GM19455 (cell line): ENCODE data around the gene SSTR4.
"Not testable (repeated sequence)": the region's sequence is repeated elsewhere in the genome, so short reads cannot be mapped to it uniquely, and the experiment has no call there.

Source experiments
- ATAC-seq: cut with Tn5 transposase; IDR thresholded peaks from one replicate; pipeline ENCODE4 v1.9.1; 2021; ENCODE audit not compliant: unreplicated experiment

The SSTR4 gene

DNA sequence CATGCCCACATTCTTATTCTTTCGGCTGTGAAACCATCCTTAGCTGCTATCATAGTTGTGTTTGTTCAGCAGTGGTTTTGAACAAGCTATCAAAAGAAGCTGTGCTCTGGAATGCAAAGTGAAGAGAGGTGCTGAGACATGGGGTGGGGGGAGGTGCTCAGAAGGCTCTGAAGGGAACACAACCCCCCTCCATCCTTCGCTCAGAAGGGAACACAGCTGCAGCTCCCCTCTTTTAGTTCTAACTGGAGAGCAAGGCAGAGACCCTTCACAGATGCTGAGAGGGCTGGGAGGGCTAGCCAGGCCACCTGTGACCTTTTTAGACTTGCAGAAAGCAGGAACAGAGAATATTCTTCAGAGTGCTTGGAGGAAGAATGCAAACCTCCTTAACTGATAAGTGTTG lies 17.6 kb upstream of the SSTR4 start:
- no peak for ATAC-seq

DNA sequence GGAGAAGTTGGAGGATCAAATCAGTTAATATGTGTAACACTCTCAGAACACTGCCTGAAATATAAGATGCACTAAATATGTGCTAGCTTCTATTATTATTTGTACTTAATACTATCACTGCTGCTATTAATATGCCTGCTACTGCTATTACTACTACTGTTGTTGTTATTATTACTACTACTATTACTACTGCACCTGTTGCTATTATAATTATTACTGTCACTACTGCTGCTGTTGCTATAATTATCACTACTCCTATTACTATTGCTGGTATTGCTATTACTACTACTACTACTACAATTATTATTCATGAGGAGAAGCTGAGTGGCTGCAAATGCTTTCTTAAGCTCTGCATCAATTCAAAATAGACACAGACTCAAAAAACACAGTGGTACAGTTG lies 16.7 kb upstream of the SSTR4 start:
- ATAC-seq = no peak

DNA sequence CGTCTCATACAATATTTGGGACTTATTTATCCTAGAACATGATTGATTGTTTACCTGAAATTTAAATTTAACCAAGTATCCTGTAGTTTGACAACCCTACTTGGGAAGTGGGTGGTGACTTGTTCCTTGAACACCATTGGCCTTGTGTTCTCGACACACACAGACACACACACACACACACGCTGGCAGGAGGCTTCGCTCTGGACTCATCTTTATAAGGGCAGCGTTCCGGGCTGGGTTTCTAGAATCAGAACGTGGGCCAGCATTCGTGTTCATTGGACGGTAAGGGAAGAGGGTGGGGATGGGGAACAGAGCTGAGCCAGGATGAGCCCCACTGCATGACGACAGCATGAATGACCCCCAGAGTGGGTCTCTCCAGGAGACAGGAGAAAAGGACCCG lies 16.2 kb upstream of the SSTR4 start:
- ATAC-seq = no peak

DNA sequence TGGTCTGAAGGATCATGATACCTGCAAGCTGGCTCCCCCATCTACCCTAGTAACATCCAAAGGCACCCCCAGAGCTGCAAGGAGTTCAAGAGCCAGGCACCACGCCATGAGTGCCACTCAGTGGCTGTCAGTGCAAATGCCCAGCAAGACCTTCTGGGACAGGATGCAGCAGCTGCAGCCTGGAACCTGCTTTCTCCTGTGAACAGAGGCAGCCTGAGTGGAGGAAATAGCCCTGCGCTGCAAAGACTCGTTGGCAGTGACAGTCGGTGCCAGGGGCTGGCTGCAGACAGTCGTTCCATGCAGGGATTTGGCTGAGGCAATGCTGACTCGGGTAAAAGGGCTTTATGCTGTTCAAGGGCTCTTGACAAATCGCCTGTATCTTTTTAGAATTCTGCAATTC lies 15.7 kb upstream of the SSTR4 start:
- ATAC-seq = no peak

DNA sequence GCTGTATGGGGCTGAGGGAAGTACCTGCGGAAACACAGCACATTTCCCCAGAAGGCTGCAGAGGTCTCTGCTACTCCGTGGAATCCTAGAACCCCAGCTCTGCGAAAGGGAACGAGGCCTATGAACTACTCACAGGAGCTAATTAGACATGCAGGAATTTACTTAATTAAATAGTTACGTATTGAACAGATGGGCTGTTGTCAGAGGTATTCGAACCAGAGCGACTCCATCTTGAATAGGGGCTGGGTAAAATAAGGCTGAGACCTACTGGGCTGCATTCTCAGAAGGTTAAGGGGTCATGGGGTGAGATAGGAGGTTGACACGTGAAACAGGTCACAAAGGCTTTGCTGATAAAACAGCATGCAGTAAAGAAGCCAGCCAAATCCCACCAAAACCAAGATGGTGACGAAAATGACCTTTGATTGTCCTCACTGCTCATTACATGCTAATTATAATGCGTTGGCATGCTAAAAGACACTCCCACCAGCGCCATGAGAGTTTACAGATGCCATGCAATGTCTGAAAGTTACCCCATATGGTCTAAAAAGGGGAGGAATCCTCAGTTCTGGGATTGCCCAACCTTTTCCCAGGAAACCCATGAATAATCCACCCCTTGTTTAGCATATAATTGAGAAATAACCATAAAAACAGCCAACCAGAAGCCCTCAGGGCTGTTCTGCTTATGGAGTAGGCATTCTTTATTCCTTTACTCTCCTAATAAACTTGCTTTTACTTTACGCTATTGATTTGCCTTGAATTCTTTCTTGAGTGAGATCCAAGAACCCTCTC lies 14.7 kb upstream of the SSTR4 start:
- no peak for ATAC-seq

DNA sequence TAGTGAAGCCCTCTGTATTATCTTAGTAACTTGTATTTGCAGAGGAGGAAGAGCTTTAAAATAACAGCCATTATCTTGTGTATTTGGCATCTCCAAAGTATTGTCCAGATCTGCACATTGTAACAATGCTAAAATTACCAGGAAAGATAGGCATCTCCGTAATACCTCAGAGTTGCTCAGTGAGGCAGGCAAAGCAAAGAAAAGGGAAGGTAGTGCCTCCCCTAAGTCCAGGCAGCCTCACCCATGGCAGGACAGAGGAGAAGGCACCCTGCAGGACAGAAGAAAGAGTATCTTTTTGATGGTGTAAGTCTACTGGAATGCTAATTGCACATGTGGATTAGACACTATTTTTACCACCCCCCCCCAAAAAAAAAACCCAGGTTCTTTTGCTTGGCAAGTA lies 13.6 kb upstream of the SSTR4 start:
- no peak for ATAC-seq

DNA sequence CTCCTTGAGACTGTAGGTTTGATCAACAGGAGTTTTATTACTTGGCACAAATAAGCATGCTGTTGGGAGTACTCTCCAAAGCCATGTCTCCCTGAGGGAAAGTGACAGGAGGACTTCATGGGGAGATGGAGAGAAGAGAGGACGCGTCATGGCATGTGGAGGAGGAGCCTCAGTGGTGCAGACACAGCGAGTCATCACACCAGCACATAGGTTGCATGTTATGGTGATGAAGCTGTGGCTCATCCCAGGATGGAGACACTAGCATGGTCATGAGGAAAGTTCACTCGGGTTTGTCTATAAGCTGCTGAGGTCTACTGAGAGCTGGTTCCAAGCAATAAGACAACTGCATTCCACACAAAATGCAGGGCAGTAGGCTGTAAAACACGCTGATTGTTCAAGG lies 13.2 kb upstream of the SSTR4 start:
- ATAC-seq = no peak

DNA sequence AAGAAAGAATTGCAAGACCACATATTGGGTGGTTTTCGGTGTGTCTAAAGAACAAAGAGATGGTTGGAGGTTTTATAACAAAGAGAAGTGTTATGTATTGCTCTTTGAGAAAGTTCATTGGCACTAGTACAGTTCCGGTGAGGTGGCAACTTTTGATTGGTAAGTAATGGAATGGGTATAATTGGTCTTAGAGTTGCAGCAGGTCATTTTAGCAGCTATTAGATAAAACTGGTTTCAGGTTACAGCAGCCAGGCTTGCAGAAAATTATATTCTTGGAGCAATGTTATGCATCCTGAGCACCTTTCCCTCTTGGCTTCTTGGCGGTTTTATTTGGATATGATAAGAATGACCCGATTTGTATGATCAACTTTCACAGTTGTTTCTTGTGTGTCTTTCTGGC lies 12.3 kb upstream of the SSTR4 start:
- no peak for ATAC-seq

DNA sequence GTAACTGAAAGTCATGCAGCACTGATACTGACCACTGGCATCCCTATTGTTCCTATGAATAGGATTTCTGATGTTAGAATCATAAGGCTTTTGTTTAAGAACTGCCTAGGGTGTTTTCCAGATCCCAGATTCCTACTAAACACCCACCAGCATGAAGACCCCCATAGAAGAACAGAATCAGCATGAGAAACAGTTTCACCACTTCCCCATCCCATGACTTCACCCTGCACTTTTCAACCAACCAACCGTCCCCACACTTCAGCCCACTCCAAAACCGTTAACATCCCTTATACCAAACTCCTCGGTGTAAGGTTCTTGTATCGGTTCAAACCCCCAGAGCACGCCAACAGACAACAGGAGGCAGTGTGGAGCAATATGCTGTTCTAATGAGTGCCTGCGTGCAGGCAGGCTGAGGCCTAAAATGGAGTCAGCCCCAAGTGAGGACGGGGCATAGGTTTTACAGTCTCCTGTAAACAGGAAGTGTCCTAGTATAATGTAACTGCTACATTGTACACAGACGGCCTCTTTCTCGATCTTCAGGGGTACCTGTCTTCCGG lies 11.4 kb upstream of the SSTR4 start:
- no peak for ATAC-seq

DNA sequence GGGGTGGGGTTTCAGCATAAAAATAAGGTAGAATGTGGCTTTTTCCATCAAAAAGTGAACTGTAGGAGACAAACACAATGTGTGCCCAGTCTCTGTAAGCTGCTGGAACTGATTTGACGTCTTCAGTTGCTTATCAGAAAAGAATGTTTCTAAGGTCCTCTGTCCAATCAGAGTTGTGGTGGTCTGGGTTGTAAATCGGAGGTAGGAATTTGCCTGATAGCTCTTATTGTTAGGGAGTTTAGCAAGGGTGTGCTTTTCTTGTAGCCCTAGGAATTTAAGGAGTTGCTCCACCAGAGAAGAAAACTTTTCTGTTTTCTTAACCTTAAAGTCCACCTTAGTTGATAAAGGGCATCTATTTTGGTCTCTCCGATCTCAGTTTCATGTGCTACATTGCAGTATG lies 10.4 kb upstream of the SSTR4 start:
- ATAC-seq = no peak

DNA sequence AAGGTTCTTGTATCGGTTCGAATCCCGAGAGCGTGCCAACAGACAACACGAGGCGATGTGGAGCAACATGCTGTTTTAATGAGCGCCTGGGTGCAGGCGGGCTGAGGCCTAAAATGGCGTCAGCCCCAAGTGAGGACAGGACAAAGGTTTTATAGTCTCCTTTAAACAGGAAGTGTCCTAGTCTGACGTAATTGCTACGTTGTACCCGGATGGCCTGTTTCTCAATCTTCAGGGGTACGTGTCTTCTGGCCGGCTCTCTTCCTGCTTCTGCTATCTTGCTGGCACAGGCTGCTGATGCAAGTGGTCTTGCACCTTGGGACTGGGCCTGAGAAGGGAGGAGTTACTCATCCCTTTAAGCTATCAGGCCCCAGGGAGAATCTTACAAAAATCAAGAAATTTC lies 9.6 kb upstream of the SSTR4 start:
- ATAC-seq = not testable (repeated sequence)

DNA sequence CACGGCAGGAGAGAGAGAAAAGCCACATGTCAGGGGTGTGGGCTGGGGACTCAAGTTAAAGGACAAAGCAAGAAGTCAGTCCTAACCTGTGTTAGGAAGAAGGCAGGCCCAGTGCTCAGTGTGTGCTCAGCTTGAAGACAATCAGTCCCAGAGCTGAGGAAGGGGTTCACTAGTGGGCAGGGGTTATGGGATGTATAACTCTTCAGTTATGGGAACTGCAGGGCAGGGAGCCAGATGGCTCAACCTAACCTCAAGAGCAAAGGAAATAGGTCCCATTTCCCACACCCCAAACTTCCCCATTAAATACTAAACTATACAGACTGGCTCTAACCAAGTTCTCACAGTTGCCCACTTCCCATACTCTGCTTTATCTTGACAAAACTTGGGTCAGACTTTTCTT lies 7.4 kb upstream of the SSTR4 start:
- no peak for ATAC-seq

DNA sequence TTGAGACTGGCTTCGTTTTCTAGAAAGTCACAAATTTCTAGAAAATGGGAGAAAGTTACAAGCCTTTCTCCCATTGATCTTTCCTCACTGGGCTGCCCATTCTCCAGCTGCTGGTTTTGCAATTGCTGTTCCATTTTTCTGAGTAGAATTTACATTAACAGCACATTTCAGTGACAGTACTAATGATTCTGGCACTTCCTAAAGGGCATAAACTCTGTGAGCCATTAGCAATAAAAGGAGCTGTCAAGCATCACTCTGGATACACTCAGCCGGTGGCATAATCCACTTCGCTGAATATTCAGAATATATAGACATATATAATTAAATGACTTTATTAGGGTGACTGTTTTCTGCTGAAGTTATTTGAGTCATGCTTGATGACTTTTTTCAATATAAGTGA lies 6.7 kb upstream of the SSTR4 start:
- ATAC-seq = no peak

DNA sequence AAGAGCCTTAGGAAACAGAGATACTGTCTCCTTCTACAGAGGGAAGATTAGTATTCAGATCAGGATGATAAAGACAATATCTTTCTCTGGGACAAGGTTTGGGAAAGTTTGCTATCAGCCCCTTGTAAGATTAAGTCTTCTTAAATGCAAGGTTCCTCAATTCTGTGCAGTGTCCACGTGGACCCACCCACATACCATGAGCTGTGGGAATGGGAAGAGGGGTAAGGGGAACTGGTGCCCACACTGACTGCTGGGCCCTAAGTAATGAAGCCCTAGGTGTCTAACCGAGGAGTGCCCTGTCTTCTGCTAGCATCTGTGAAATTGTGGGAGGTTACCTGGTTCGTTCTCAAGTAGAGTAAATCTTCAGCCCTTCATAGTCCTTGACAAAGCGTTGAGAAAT lies 5.8 kb upstream of the SSTR4 start:
- no peak for ATAC-seq

DNA sequence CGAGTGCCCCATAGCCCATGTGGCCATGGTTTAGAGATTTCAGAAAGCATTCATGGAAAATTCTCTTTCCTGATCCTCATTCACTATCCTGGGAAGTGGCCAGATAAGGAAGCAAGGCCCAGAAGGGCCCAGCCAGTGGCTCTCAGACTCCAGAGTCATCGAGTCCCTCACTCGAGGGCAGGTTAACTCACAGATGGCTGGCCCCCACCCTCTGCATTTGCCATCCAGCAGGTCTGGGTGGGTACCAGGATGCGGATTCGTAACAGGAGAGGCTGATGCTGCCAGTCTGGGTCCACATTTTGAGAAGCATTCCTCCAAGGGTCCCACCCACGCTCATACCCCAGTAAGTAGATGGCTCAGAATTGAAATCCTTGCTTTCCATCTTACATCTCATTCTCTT lies 3.8 kb upstream of the SSTR4 start:
- no peak for ATAC-seq

DNA sequence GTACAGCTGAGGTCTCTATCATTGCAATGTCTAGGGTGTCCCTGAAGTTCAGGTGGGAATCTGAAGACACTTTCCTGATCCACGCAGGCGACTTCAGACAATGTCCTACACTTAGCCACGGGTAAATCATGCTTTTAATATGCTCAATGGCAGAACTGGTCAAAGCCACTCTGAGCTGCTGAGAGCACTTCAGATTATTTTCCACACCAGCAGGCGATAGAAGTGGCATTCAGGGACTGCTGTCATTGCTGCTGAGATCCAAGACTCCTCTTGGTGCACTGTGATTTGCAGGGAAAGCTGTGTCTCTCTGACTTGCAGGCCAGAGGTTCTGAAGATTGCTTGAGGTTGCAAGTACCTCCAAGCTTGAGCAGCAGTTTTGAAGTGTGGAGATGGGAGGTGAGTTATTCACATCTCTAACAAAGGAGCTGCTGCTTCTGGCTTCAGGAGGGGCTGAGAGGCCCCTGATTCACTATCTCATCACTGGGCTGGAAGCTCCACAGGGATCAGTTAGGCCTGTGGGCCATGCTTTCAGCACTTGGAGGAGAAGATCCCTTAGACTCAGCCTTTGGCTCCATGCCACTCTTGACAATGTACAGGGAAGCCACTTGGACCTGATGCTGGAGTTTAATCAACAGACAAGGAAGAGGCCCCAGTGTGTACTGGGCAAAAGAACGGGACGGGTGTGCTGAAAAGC lies 2.9 kb upstream of the SSTR4 start:
- ATAC-seq = no peak

DNA sequence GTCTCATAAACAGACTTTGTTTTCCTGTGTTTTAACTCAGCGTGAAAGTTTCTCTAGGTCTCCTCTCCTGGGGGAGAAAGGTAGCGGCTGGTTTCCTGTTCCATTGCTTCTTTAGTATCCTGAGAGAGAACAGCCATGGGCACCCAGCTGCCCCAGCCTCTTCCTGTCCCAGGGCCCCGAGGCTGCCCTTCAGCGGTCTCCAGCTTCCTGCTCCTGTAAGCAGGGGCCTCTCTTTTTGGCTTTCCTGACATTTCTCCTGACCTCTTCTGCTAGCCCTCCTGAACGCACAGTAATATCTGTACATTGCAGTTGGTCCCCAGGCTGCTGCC lies 2.4 kb upstream of the SSTR4 start:
- no peak for ATAC-seq

DNA sequence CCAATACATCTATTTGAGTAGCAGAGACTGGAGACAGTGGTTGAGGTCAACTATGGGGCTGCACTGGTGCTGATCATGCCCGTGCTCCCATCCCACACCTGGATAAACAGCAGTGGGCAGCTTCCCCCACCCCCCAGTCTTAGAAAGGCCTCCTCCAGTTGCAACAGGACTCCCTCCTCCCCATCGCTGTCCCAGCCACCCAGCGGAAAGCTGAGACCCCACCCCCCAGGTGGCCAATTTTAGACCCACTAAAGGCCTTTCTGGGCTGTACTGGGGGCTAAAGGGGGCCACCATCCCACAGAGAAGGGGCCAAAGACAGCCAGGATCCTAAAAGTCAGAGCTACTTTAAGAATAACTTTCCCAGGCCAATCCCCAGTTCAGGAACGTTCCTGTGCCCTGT lies 1.2 kb upstream of the SSTR4 start:
- ATAC-seq = no peak

DNA sequence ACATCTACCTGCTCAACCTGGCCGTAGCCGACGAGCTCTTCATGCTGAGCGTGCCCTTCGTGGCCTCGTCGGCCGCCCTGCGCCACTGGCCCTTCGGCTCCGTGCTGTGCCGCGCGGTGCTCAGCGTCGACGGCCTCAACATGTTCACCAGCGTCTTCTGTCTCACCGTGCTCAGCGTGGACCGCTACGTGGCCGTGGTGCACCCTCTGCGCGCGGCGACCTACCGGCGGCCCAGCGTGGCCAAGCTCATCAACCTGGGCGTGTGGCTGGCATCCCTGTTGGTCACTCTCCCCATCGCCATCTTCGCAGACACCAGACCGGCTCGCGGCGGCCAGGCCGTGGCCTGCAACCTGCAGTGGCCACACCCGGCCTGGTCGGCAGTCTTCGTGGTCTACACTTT lies 619 bp downstream of the SSTR4 start:
- no peak for ATAC-seq

DNA sequence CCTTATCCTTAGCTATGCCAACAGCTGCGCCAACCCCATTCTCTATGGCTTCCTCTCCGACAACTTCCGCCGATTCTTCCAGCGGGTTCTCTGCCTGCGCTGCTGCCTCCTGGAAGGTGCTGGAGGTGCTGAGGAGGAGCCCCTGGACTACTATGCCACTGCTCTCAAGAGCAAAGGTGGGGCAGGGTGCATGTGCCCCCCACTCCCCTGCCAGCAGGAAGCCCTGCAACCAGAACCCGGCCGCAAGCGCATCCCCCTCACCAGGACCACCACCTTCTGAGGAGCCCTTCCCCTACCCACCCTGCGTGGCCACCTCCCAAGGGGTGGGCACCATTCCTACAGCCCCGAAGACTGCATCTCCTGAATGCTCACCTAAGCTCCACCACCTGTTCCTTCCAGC lies 1.3 kb downstream of the SSTR4 start:
- no peak for ATAC-seq

DNA sequence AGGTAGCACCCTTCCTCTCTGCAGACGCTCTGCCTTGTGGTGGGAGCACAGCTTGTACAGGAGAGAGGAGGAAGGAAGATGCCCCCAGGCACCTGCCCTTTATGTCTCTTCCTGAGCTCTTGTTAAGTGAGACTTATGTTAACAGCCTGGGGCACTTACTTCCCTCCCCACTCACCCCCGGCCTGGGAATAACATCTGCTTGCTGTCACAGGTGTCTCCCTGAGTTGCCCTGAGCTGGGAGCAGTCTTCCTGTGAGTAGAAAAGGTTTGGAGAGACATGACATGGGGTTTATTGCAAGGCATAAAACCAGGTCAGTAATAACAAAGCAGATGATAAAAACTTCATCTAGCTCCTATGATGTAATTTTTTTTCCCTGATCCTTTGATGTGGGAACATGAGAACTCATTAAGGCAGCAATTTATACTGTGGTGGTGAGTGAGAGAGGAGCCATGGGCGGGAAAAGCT lies 1.9 kb downstream of the SSTR4 start:
- ATAC-seq = no peak

DNA sequence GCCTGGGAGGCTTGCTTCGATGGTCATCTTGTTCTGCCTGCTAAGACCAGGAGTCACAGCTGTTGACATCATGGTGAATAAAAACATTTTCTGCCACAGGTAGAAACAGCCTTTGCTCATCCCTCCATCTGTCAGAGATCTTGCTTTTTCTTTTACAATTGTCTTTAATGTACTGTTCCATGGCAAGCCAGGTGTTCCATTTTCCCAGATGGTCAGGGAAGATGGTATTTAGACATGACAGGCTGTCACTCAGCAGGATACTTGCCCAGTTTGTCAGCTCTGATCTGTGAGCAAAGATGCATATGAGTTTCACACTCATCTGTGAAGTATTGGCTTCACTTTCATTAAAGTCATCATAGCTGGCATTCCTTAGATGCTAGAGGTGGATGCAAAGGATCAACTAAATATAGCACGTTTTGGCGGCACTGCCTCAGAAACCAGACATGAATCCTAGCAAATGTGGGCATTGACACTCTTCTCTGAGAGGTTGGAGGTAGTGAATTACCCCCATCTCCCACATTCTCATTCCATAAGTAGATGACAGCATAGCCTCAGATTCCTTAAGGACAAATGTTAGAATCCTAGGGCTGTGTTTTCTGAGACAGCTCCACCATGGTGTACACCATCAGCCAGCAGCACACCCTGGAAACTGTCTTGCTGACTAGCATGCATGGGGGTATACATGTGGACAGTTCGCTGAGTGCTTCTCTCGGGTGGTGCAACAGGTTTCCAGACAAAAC lies 4.2 kb downstream of the SSTR4 start:
- no peak for ATAC-seq
